ENCODE results near the gene HES6.

HES6 gene

GRCh38 chr2:238203973-238204683 is 35.7 kb downstream of the HES6 start:
- Histone ChIP-seq H3K27me3 (ENCODE audit: insufficient read depth, low read length) (no peaks in the 10 kb centered on the region; the same call in 1 of the 2 replicates), H3K4me3 (ENCODE audit: low read depth, low read length, poor library complexity, severe bottlenecking) (peak overlapping the region; percentile 98), H3F3A (ENCODE audit: insufficient read depth, low read length) (no peaks in the 10 kb centered on the region), H3K4me1 (ENCODE audit: insufficient read depth, low read length, severe bottlenecking) (peaks cover 42% of the 10 kb centered on the region), H4K20me1 (ENCODE audit: insufficient read depth, low read length) (0 out of 2 replicates have a peak, but pooled peaks cover 1% of the 10 kb centered on the region), H3K9me2 (ENCODE audit: low read depth, low read length) (no peaks in the 10 kb centered on the region), H3K79me2 (ENCODE audit: insufficient read depth, low read length) (peaks cover 40% of the 10 kb centered on the region), H3K36me3 (ENCODE audit: insufficient read depth, low read length) (peaks cover 14% of the 10 kb centered on the region), H3K4me2 (ENCODE audit: low read length) (peak overlapping the region; percentile 88), H3K27ac (ENCODE audit: low read depth, low read length, poor library complexity, severe bottlenecking) (peak overlapping the region; percentile 84), H3K9ac (ENCODE audit: low read length) (peak overlapping the region; percentile 83), H3K9me3 (ENCODE audit: low read length) (no peaks in the 10 kb centered on the region), H2AFZ (ENCODE audit: low read length) (0 out of 2 replicates have a peak overlapping the region, but pooled peaks have one; percentile 39)
- no peak for TF ChIP-seq CTCF (IDR thresholded peaks at IDR 0.05; ENCODE audit: low read length)
- no peak for TF ChIP-seq EZH2 (IDR thresholded peaks at IDR 0.05; ENCODE audit: borderline replicate concordance, low read length)

DNA sequence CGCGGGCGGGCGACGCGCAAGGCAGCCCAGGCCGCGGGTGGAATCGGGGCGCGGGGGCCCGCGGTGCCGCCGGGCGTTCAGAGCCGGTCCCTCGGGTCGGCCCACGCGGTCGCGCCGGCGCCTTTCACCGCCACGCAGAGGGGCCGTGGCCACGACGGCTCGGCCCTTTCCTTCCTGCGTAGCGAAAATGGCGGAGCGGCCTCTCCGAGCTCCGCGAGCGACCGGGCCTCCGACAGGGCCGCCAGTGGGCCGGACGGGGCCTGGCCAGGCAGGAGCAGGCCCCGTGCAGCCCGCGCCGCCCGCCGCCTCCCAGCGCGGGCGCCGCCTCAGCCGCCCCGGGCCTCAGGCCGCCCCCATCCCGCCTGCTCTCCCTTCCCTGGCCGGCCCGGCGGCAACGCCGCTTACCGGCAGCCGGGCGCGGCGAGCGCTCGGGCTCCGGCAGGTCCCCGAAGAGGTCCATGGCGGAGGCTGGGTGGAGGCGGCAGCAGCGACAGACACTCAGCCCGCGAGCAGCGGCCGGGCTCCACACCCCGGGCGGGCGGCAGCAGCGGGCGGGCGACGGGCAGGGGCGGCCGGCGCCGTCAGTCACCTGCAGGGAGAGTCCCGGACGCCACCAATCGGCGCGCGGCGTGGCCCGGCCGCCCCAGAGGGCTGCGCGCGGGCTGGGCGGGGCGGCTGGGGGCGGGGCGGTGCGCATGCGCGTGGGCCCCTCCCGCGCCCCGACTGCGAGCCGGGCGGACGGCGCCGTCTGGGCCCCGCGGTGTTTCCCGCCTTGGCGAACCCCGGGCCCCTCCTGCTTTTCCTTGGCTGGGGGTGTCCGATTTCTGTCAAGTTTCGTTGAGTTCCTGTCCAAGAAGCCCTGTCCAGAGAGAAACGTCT is 36.5 kb downstream of the HES6 start, which contains the start of gene ILKAP:
Gene ILKAP, minus strand, starts transcription at position 602 of the 879 bp plus-strand sequence. Its CDS starts 142 bp downstream, at position 460.
- no peak for TF ChIP-seq CTCF (IDR thresholded peaks at IDR 0.05; ENCODE audit: low read length)
- no peak for TF ChIP-seq EZH2 (IDR thresholded peaks at IDR 0.05; ENCODE audit: borderline replicate concordance, low read length)
- peaks cover 46% of the 10 kb centered on the region for H3K4me1 ChIP-seq (ENCODE audit: insufficient read depth, low read length, severe bottlenecking)

GRCh38 chr2:238202326-238203093 is 37.3 kb downstream of the HES6 start:
- H2AFZ ChIP-seq (ENCODE audit: low read length), result no peak overlapping the region
- 0 out of 2 replicates have a peak, but pooled peaks cover 2% of the 10 kb centered on the region for H4K20me1 ChIP-seq (ENCODE audit: insufficient read depth, low read length)
- H3K27ac ChIP-seq (ENCODE audit: low read depth, low read length, poor library complexity, severe bottlenecking), result peak overlapping the region; percentile 21
- peaks cover 18% of the 10 kb centered on the region for H3K36me3 ChIP-seq (ENCODE audit: insufficient read depth, low read length)
- no peak for TF ChIP-seq CTCF (IDR thresholded peaks at IDR 0.05; ENCODE audit: low read length)
- no peak for TF ChIP-seq EZH2 (IDR thresholded peaks at IDR 0.05; ENCODE audit: borderline replicate concordance, low read length)
- H3K9me3 ChIP-seq (ENCODE audit: low read length), result no peaks in the 10 kb centered on the region
- peak overlapping the region; percentile 94 for H3K4me2 ChIP-seq (ENCODE audit: low read length)
- peaks cover 56% of the 10 kb centered on the region for H3K79me2 ChIP-seq (ENCODE audit: insufficient read depth, low read length)
- H3F3A ChIP-seq (ENCODE audit: insufficient read depth, low read length), result no peaks in the 10 kb centered on the region
- no peaks in the 10 kb centered on the region for H3K9me2 ChIP-seq (ENCODE audit: low read depth, low read length)
- H3K27me3 ChIP-seq (ENCODE audit: insufficient read depth, low read length), result no peaks in the 10 kb centered on the region
- H3K9ac ChIP-seq (ENCODE audit: low read length), result peak overlapping the region; percentile 99
- H3K4me1 ChIP-seq (ENCODE audit: insufficient read depth, low read length, severe bottlenecking), result peaks cover 46% of the 10 kb centered on the region
- peak overlapping the region; percentile 98 for H3K4me3 ChIP-seq (ENCODE audit: low read depth, low read length, poor library complexity, severe bottlenecking)

More for the DNA sequence above, 36.5 kb downstream of the HES6 start, which contains the start of gene ILKAP:
- Histone ChIP-seq H3K9me2 (ENCODE audit: low read depth, low read length) (no peaks in the 10 kb centered on the region), H3K27ac (ENCODE audit: low read depth, low read length, poor library complexity, severe bottlenecking) (peak within 1 kb of the TSS; percentile 84), H3K4me3 (ENCODE audit: low read depth, low read length, poor library complexity, severe bottlenecking) (peak within 1 kb of the TSS; percentile 98), H3F3A (ENCODE audit: insufficient read depth, low read length) (no peaks in the 10 kb centered on the region), H3K9me3 (ENCODE audit: low read length) (no peaks in the 10 kb centered on the region), H3K4me2 (ENCODE audit: low read length) (peak within 1 kb of the TSS; percentile 94), H2AFZ (ENCODE audit: low read length) (0 out of 2 replicates have a peak within 1 kb of the TSS, but pooled peaks have one; percentile 39), H3K79me2 (ENCODE audit: insufficient read depth, low read length) (peaks cover 48% of the 10 kb centered on the region), H3K36me3 (ENCODE audit: insufficient read depth, low read length) (peaks cover 18% of the 10 kb centered on the region), H3K27me3 (ENCODE audit: insufficient read depth, low read length) (no peaks in the 10 kb centered on the region), H3K9ac (ENCODE audit: low read length) (peak within 1 kb of the TSS; percentile 99), H4K20me1 (ENCODE audit: insufficient read depth, low read length) (0 out of 2 replicates have a peak, but pooled peaks cover 2% of the 10 kb centered on the region)

Data from OCI-LY1 (cell line).